ENCODE results near the gene TUBB3. TPM values are rescaled to one million over a fixed set of nuclear protein-coding genes. Genes with fewer than 3 reads are reported as not detected.

TUBB3 gene
- total RNA-seq, 1 donor from 2014 or later = 63.3 TPM

GRCh38 chr16:89936981-89937380 is 13.8 kb downstream of the TUBB3 start:
- DNase-seq (ENCODE audit: low spot score) = no peak

- no peak for DNase-seq (ENCODE audit: low spot score)
Observed at GRCh38 chr16:89938175-89938885, 15.2 kb downstream of the TUBB3 start.

- no peak for DNase-seq (ENCODE audit: low spot score)
Observed at GRCh38 chr16:89944773-89945172, 21.6 kb downstream of the TUBB3 start.

GRCh38 chr16:89945654-89946053 is 22.5 kb downstream of the TUBB3 start:
- no peak for DNase-seq (ENCODE audit: low spot score)

GRCh38 chr16:89946515-89946914 is 23.4 kb downstream of the TUBB3 start:
- no peak for DNase-seq (ENCODE audit: low spot score)

GRCh38 chr16:89949121-89949742 is 26.1 kb downstream of the TUBB3 start:
- DNase-seq (ENCODE audit: low spot score) = no peak

GRCh38 chr16:89949756-89950155 is 26.6 kb downstream of the TUBB3 start:
- no peak for DNase-seq (ENCODE audit: low spot score)

- DNase-seq (ENCODE audit: low spot score) = no peak
Observed at GRCh38 chr16:89951509-89951908, 28.4 kb downstream of the TUBB3 start.

- DNase-seq (ENCODE audit: low spot score) = no peak
Observed at GRCh38 chr16:89952049-89952448, 28.9 kb downstream of the TUBB3 start.

GRCh38 chr16:89952551-89952950 is 29.4 kb downstream of the TUBB3 start:
- DNase-seq (ENCODE audit: low spot score) = no peak

- DNase-seq (ENCODE audit: low spot score) = no peak
Observed at GRCh38 chr16:89953671-89954406, 30.7 kb downstream of the TUBB3 start.

- DNase-seq (ENCODE audit: low spot score) = no peak
Observed at GRCh38 chr16:89954462-89954861, 31.3 kb downstream of the TUBB3 start.

GRCh38 chr16:89955001-89955685 is 32.0 kb downstream of the TUBB3 start:
- no peak for DNase-seq (ENCODE audit: low spot score)

GRCh38 chr16:89956505-89957215 is 33.5 kb downstream of the TUBB3 start:
- DNase-seq (ENCODE audit: low spot score) = no peak

- no peak for DNase-seq (ENCODE audit: low spot score)
Observed at GRCh38 chr16:89957216-89957785, 34.2 kb downstream of the TUBB3 start.

- DNase-seq (ENCODE audit: low spot score) = peak; percentile 10
Observed at GRCh38 chr16:89958068-89958467, 34.9 kb downstream of the TUBB3 start.

GRCh38 chr16:89958596-89958995 is 35.5 kb downstream of the TUBB3 start:
- no peak for DNase-seq (ENCODE audit: low spot score)

GRCh38 chr16:89960966-89961365 is 37.8 kb downstream of the TUBB3 start:
- DNase-seq (ENCODE audit: low spot score) = no peak

GRCh38 chr16:89961920-89962319 is 38.8 kb downstream of the TUBB3 start:
- no peak for DNase-seq (ENCODE audit: low spot score)

GRCh38 chr16:89962754-89963498 is 39.8 kb downstream of the TUBB3 start:
- DNase-seq (ENCODE audit: low spot score) = no peak

Data from umbilical cord (tissue), 2 donors.